HL-60 (cell line): ENCODE results near the gene GHDC.
A peak's percentile ranks its signal among the peaks of the same experiment; 100 is the strongest.

ENCODE experiments used
- DNase-seq, 2 experiments: peaks; one replicate each; pipeline ENCODE4 v3.0.0-alpha.2; 2010 to 2020; ENCODE audit warnings: low read depth in 1 of 2, low spot score in 1 of 2
- H3K27ac ChIP-seq: fragments of 250-450 bp; sonication (Bioruptor Pico); replicated peaks from 2 replicates; pipeline ENCODE4 v1.5.1; 2020; ENCODE audit warnings: mild to moderate bottlenecking, moderate library complexity
- H3K27me3 ChIP-seq: fragments of 250-450 bp; sonication (Bioruptor Pico); 2 replicates; pipeline ENCODE4 v1.5.1; 2021; ENCODE audit warnings: mild to moderate bottlenecking, moderate library complexity; ENCODE audit not compliant: insufficient read depth, poor library complexity, severe bottlenecking
- H3K4me3 ChIP-seq: replicated peaks from 2 replicates; pipeline ENCODE4 v1.5.1; 2011; ENCODE audit warnings: mild to moderate bottlenecking, control low read depth, low read length; ENCODE audit not compliant: insufficient read depth
- GABPA ChIP-seq: IDR thresholded peaks from 2 replicates; pipeline ENCODE4 v1.6.1; 2012; ENCODE audit warnings: low read depth
- POLR2AphosphoS5 ChIP-seq: IDR thresholded peaks from 2 replicates; pipeline ENCODE4 v1.6.1; 2012; ENCODE audit warnings: low read depth
- REST ChIP-seq: IDR thresholded peaks from 2 replicates; pipeline ENCODE4 v1.6.1; 2012; ENCODE audit warnings: low read depth; ENCODE audit not compliant: insufficient replicate concordance
- SPI1 ChIP-seq: IDR thresholded peaks from 2 replicates; pipeline ENCODE4 v1.6.1; 2012; ENCODE audit warnings: low read depth, mild to moderate bottlenecking, borderline replicate concordance
- TF ChIP-seq, protein P1 (sequence below): IDR thresholded peaks from one replicate; pipeline ENCODE4 v1.5.1; 2011; ENCODE audit warnings: low read length, control low read depth, inconsistent platforms; ENCODE audit not compliant: insufficient read depth

GHDC gene

DNA sequence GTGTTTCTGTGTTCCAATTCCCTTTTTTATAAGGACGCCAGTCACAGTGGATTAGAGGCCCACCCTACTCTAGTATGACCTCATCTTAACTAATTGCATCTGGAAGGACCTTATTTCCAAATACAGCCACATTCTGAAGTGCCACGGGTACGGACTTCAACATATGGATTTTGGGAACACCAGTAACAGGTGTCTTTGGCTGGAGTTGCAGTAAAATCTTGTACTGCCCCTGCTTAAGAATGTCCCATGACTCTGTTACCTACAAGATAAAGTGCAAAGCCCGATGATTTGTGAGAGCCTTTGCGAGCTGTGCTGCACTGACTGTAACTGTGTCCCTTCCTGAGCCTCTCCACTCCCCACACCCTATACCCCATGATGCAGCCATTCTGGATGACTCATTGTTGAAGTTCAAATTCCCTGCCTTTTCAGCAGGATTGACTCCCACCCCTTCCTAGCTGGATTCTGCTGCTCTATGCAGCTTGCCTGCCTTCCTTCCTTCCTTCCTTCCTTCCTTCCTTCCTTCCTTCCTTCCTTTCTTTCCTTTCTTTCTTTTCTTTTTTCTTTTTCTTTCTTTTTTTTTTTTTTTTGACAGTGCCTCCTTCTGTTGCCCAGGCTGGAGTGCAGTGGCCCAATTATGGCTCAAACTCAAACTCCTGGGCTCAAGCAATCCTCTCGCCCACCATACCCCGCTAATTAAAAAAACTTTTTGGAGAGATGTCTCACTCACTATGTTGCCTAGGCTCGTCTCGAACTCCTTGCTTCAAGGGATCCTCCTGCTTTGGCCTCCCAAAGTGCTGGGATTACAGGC is 11.2 kb downstream of the GHDC start:
- Histone ChIP-seq H3K27ac (peak overlapping the region; percentile 67), H3K4me3 (peak overlapping the region; percentile 59), H3K27me3 (no peaks in the 10 kb centered on the region)
- TF ChIP-seq GABPA, result no peak
- TF ChIP-seq POLR2AphosphoS5, result no peak
- no peak for TF ChIP-seq SPI1
- TF ChIP-seq, protein P1, sequence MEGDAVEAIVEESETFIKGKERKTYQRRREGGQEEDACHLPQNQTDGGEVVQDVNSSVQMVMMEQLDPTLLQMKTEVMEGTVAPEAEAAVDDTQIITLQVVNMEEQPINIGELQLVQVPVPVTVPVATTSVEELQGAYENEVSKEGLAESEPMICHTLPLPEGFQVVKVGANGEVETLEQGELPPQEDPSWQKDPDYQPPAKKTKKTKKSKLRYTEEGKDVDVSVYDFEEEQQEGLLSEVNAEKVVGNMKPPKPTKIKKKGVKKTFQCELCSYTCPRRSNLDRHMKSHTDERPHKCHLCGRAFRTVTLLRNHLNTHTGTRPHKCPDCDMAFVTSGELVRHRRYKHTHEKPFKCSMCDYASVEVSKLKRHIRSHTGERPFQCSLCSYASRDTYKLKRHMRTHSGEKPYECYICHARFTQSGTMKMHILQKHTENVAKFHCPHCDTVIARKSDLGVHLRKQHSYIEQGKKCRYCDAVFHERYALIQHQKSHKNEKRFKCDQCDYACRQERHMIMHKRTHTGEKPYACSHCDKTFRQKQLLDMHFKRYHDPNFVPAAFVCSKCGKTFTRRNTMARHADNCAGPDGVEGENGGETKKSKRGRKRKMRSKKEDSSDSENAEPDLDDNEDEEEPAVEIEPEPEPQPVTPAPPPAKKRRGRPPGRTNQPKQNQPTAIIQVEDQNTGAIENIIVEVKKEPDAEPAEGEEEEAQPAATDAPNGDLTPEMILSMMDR, result no peak
- TF ChIP-seq REST, result no peak
- DNase-seq, result peak in 1 of 2 experiments; percentile 44

DNA sequence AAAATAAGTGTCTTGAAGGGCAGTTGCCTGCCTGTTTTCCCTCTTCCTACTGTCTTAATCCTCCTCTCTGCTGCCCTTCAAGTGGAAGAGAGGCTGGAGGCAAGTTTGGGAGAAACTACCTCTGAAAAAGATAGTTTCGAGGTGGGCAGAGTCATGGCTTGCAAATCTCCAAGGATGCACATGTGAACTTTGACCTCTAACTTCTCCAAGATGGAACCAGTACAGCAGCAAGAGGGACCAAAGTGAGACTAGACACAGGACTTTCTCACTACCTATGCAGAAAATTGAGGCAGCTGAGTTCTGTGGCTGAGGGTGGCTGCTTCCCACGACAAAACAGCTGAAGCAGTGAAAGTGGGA is 12.5 kb downstream of the GHDC start:
- no peak for DNase-seq
- H3K27ac ChIP-seq, result no peak overlapping the region
- H3K27me3 ChIP-seq, result no peaks in the 10 kb centered on the region
- no peak for TF ChIP-seq REST
- TF ChIP-seq GABPA, result no peak
- no peak for TF ChIP-seq POLR2AphosphoS5
- TF ChIP-seq SPI1, result no peak
- TF ChIP-seq, protein P1, result no peak
- H3K4me3 ChIP-seq, result no peak overlapping the region

DNA sequence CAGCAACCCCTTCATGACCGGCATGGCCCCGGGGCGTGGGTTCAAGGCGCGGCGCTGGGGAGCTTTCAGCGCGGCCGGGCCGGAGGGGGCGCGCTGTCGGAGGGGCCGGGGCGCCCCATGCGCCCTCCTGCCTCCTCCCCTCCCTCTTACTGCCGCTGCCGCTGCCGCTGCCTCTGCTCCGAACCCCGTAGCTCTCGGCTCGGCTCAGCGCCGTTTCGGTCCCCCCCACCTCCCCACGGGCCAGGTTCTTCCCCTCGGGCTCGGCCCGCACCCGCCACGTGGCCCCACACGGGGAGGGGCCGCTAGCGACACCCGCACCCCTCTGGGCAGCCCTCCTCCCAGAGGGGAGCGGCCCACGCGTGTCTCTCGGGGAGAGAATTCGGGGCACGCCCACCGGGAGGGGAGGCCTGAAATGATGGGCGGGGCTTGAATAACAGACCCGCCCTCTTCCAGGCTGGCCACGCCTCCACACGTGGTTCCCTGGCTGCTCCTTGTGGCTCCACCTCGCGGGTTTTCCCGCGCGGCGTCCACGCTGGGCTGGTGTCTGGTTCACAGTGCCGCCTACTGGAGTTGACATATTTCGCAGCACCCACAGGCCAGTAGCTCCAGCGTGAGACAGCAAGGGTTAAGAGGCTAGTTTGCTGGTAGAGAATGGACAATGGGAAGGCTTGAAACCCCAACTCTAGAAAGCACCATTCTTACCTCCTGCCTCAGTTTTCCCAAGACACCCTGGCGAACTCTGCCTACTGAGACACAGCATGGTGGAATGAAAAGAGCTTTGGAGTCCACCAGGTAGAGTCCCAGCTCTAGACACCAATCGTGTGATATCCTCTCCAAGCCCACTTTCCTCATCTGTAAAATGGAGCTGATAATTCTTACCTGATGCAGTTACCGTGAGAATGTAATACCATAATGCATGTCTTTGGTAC is 13.1 kb downstream of the GHDC start, which contains the start of gene KCNH4:
KCNH4 (minus strand) TSS at position 221 of the 929 bp plus-strand sequence; CDS start at position 24, 197 bp downstream.
- Histone ChIP-seq H3K27ac (no peak within 1 kb of the TSS), H3K4me3 (peak within 1 kb of the TSS; percentile 61), H3K27me3 (no peaks in the 10 kb centered on the region)
- peak; percentile 92 to 94 for DNase-seq
- TF ChIP-seq, protein P1, result peak; percentile 73
- TF ChIP-seq SPI1, result no peak
